ENCODE data around the gene PCID2.
"Not testable (repeated sequence)": the region's sequence is repeated elsewhere in the genome, so short reads cannot be mapped to it uniquely, and the experiment has no call there.

The PCID2 gene

DNA sequence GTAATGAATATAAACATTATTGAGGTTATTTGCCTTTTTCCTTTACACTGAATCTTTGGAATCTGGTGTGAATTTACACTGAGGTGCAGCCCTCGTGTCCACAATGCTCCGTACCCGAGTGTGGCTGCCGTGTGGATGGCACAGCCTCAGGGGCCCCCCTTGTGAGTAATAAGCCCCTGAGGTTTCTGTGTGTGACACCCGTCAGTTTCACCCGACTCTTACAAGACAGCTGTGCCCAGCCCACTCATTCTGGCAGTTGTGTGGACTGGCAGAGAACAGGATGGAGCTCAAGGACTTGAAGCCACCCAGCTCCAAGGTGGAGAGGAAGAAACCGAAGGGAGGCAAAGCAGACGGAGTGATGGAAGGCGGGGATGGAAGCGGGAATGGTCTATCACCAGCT, 42.2 kb downstream of the PCID2 start:
- DNase-seq (ENCODE audit: low spot score), result no peak

DNA sequence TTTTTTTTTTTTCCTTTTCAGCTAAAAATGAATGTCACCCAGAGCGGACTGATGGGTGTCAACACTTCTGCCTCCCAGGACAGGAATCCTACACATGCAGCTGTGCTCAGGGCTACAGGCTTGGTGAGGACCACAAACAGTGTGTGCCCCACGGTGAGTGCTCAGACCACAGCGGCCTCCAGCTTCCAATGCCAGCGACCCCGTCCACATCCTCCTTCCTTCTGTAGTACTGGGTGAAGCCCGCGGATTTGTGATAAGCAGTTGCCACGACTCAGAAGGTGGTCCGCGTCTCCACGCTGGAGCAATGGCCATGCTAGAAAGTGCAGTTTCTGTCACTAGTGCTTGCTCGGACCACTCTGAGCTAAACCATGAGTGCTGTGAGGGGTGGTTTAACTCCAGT, 44.0 kb downstream of the PCID2 start:
- DNase-seq (ENCODE audit: low spot score), result no peak

DNA sequence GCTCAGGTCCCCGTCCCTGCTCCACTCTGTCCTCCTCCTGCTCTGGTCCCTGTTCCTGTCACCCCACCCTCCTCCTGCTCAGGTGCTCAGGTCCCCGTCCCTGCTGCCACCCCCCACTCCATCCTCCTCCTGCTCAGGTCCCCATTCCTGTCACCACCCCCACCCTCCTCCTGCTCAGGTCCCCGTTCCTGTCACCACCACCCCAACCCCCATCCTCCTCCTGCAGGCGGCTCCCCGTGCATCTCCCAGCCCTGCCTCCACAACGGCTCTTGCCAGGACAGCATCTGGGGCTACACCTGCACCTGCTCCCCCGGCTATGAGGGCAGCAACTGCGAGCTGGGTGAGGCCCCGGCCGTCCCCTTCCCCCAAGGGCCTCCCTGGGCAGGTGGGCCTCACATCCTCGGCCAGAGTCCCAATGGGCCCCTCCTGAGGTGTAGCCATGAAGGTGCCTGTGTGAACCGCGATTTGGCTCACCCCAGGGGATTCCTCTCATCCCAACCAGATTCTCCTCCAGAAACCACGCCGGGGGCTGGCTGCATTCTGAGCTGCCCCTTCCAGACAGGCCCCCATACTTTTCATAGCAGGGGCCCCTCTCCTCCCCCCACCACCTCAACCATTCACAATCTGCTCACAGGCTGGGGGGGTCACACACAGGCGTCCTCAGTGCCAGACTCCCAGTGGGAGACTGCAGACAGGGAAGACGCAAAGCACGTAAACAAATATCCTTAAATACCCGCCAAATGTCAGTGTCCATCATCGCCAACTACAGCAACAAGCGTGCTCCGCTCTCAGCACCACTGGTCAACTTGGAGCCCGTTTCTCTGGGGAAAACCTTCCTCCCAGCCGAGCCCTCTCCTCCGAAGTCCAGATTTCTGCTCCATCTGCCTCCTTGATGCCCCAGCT, 45.4 kb downstream of the PCID2 start:
- no peak for DNase-seq (ENCODE audit: low spot score)

DNA sequence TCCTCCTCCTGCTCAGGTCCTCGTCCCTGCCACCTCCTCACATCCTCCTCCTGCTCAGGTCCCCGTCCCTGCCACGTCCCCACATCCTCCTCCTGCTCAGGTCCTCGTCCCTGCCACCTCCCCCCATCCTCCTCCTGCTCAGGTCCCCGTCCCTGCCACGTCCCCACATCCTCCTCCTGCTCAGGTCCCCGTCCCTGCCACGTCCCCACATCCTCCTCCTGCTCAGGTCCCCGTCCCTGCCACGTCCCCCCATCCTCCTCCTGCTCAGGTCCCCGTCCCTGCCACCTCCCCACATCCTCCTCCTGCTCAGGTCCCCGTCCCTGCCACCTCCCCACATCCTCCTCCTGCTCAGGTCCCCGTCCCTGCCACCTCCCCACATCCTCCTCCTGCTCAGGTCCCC, 46.5 kb downstream of the PCID2 start:
- DNase-seq (ENCODE audit: low spot score), result not testable (repeated sequence)

DNA sequence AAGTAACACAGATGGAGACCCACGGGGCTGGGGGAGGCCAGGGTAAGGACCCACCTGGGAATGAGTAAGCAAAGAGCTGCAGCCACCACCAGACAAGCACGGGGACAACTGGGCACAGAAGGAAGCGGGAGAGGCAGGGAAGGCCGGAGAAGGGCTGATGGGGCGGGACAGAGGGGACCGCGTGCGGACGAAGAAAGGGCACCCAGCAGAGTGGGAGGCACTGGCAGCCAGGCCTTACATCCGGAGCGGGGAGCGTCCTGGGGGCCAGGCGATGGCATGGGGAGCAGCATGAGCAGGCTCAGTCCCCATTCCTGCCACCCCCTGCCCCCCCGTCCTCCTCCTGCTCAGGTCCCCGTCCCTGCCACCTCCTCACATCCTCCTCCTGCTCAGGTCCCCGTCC, 47.0 kb downstream of the PCID2 start:
- no peak for DNase-seq (ENCODE audit: low spot score)

DNA sequence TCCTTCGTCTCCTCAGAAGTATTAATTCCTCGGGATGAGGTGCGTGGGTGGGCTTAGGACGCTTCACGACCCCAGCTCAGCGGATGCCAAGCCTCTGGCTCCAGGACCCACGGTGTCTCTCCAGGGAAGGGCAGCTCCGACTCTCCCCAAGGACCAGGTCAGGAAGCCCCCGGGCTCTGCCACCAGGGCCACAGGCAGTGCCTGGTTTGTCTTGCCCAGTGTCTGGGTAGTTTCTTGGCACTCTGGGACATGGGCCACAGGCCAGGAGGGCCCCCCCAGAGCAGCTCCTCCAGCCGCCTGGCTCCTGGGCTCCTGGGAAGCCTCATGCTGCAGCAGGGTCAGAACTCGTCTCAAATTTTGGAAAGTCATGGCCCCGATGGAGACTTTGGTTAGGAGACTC, 47.5 kb downstream of the PCID2 start:
- DNase-seq (ENCODE audit: low spot score), result no peak

DNA sequence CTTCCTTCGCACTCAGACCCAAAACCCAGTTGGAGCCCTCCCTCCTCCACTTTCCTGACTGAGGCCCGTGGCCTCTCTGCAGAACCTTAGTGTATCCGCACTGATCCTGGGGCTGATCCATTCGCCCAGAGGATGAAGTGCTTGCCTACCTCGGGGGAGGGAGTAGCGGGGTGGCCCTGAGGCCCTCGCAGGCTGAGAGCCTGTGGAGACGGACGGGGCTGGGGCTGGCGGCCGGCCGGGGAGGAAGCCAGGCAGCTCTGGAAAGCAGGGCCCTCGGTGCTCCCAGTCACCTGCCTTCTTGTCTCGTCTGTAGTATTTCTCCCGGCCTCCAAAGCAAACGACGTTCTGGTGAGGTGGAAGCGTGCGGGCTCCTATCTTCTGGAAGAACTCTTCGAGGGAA, 48.8 kb downstream of the PCID2 start:
- DNase-seq (ENCODE audit: low spot score), result no peak

DNA sequence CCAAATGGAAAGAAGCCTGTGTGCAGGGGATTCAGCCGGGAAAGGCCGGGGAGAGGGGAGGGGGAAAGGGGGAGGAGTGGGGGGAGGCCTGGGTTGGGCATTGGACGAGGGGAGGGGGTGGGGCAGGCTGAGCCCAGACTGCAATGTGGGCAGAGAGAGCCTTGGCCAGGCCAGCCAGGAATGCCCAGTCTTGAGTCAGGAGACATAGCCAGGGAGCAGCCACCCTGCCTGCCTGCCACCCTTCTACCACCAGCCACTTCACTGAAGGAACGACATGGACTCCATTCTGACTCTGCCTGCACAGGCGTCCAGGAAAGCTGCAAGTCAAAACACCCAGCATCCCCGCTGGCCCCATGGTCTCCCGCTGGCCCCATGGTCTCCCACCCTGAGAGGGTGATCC, 49.5 kb downstream of the PCID2 start:
- DNase-seq (ENCODE audit: low spot score), result no peak

DNA sequence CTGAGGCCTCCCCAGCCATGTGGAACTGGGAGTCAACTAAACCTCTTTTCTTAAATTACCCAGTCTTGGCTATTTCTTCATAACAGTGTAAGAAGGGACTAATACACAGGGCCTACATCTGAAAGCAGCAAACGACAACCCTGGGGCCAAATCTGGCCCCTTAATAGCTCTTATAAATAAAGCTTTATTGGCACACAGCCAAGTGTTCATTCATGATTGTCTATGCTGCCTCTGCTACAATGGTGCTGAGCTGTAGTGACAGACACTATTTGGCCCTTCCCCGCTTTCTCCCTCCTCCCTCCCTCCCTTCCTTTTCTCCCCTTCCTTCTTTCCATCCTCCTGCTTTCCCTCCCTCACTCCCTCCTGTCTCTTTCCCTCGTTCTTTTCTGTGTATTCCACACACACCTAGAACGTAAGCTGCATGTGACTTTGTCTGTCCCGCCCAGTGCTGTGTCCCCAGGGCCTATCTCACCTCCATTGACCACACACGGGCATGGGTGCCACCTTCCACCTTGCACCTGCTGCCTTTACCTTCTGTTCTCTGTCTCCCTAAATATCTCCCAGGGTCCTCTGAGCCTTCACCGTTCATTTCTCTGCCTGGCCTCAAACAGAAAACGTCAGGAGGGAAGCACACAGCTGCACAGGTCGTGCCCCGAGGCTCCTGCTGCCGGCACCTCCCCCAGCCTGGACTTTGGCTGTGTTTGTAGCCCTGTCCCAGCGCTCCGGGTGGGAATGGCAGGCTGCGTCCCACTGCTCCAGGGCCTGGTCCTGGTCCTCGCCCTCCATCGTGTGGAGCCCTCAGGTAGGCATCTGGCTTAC, 50.3 kb downstream of the PCID2 start, which contains the start of gene PROZ:
Gene PROZ (plus strand): TSS at position 720 of the 819 bp plus-strand sequence. CDS start 13 bp downstream, at position 733.
- DNase-seq (ENCODE audit: low spot score), result no peak

DNA sequence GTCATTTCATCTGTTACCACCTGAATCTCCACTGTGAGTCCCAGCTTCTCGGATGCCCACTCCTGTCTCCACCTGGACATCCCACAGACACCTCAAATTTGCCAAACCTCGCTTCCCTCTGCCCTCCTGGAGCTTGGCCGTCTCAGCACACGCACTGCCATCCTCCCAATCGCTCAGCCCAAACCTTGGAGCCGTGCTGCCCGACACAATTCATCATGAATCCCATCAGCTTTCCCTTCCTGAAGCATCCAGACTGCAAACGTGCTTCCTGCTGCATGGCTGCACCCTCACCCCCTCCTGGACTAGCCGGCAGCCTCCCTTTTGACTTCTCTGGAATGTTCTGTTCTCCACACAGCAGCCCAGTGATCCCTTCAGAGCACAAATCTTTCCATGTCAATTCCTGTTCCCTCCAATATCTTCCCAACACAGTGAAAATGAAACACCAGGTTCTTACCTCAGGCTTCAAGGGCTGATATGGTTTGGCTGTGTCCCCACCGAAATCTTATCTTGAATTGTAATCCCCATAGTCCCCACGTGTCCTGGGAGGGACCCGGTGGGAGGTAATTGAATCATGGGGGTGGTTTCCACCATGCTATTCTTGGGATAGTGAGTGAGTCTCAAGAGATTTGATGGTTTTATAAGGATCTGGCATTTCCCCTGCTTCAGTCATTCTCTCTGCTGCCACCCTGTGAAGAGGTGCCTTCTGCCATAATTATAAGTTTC, 51.1 kb downstream of the PCID2 start:
- DNase-seq (ENCODE audit: low spot score), result no peak

DNA sequence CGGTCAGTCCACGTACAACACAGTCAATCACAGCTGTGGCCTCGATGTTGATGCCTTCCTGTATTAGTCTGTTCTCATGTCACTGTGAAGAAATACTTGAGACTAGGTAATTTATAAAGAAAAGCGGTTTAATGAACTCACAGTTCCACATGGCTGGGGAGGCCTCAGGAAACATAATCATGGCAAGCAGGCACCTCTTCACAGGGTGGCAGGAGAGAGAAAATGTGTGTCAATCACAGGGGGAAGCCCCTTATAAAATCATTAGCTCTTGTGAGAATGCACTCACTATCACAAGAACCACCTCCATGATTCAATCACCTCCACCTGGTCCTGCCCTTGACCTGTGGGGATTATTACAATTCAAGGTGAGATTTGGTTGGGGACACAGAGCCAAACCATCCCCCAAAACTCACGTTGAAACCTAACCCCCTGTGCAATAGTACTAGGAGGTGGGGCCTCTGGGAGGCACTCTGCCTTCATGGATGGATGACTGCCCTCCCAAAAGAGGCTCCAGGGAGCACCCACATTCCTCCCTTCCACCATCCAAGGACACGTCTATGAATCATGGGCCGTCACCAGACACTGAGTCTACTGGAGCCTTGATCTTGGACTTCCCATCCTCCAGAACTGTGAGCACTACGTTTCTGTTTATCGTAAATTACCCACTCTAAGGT, 52.4 kb downstream of the PCID2 start:
- DNase-seq (ENCODE audit: low spot score), result peak; percentile 17

DNA sequence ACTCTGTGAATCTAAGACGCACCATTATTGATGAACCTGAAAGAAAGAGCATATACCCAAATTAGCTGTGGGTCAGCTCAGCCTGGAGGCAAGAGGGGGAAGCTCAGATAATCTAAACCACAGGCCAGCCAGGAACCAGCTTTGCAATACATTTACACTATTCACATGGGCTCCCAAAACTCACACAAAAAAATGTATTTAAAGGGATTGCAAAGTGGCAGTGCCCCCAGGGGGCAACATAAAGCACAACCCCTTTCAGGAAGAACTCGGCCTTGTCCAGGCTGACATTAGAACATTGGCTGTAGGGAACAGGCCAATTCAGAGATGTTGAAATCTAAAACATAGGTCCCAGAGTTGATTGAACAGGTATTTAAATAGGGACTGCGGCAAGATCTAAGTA, 53.3 kb downstream of the PCID2 start:
- DNase-seq (ENCODE audit: low spot score), result no peak

DNA sequence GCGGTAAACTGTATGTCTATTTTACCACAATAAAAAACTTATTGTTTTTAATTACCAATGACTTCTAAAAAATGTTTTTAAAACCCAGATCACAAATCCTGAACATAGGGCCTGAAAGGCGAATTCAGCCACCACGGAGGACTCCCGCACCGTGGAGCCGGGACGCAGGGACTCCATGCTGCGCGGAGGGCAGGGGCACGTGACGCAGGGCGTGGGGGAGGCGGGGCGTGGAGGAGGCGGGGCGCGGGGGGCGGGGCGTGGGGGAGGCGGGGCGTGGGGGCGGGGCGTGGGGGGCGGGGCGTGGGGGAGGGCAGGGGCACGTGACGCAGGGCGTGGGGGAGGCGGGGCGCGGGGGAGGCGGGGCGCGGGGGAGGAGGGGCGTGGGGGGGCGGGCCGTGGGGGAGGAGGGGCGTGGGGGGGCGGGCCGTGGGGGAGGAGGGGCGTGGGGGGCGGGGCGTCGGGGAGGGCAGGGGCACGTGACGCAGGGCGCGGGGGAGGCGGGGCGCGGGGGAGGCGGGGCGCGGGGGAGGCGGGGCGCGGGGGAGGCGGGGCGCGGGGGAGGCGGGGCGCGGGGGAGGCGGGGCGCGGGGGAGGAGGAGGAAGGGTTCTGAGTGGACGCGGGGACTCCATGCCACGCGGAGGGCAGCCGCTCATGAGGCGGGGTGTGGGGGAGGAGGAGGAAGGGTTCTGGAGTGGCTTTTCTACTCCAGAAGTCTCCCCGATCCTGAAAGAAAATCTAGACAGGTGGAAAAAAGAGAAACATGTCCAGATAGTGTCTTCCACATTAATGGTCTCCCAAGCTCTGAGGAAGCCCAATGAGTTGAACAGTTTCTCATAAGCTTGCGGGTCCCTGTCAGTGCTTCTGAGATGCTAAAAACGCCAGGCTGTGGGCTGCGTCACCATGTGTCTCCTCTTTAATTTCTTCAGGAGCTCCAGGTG, 54.4 kb downstream of the PCID2 start:
- DNase-seq (ENCODE audit: low spot score), result peak; percentile 66

DNA sequence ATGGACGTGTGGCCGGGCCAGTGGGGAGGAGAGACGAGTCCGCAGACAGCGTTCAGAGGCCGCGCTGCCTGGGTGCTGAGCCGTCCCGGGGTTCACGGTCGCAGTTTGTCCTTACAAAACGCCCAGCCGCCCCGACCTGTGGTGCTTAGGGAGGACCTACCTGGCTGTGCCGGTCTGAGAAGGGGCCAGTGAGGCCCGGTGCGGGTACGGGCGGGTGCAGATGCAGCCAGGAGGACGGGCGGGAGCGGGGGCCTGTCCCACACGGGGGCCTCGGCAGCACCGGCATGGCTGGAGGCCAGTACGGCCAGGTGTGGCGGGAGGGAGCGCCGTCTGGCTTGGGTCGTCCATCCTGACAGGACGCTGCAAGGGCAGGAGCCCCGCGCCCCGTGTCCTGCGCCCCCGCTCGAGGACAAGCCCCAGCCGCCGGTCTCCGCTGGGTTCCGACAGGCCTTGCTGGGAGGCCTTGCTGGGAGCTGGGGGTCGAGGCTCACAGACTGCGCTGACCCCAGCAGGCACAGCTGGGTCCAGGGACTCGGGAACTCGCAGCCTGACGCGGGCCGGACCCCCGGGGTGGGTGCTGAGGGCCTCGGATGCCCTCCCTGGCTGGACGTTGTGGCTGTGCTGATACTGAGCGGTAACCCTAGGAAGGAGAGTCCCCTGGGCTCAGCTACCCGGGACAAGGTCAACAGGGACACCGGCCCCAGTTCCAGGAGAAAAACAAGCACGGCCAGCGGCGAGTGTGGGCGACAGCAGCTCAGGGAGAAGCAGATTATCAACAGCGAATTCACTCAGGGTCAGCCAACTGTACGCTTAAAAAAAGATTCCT, 55.3 kb downstream of the PCID2 start:
- peak; percentile 25 for DNase-seq (ENCODE audit: low spot score)

DNA sequence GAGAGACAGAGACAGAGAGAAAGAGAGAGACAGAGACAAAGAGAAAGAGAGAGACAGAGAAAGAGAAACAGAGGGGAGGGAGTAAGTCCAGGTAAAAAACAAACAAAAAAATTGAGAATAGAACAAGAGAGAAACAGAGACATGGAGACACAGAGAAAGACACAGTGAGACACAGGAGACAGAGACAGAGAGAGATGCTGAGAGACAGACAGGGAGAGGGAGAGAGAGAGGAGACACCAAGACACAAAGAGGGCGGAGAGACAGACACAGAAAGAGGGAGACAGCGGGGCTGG, 55.8 kb downstream of the PCID2 start:
- no peak for DNase-seq (ENCODE audit: low spot score)

DNA sequence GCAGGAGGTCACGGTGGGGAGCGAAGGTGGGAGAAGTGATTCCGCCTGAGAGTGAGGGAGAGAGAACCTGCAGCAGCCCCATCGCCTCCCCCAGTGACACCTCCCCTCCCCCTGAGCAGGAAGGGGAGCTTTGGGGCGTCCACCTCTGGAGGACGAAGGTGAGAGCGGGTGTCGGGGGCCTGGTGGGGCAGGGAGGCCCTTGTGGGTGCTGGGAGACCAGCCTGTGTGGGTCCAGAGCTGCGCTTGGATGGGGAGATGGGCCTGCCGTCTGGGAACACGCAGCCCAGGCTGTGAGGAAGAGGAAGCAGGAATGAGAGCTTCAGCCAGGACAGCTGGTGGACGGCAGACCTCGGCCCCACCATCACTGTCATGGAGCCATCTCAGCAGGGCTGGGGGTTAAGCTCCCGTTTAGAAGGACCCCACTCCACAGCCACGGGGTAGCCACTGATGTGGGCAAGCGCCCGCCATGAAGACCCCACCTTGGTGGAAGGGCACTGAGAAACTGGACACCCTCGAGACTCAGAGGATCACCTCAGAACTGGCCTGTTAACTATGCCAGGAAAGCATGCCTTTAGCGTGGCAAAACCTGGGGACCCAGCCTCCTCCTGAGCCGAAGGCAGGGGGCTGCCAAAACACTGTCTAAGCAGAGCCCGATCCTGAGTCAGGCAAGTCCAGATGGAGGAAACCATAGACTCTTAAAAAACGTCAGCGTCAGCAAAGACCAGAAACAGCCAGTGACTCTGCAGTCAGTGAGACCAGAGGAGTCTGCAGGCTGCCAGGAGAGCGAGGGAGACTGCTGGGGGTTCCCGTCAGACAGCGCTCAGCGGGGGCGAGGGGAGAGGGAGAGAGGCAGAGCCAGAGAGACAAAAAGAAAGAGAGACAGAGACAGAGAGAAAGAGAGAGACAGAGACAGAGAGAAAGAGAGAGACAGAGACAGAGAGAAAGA, 56.5 kb downstream of the PCID2 start:
- DNase-seq (ENCODE audit: low spot score), result peak; percentile 30

DNA sequence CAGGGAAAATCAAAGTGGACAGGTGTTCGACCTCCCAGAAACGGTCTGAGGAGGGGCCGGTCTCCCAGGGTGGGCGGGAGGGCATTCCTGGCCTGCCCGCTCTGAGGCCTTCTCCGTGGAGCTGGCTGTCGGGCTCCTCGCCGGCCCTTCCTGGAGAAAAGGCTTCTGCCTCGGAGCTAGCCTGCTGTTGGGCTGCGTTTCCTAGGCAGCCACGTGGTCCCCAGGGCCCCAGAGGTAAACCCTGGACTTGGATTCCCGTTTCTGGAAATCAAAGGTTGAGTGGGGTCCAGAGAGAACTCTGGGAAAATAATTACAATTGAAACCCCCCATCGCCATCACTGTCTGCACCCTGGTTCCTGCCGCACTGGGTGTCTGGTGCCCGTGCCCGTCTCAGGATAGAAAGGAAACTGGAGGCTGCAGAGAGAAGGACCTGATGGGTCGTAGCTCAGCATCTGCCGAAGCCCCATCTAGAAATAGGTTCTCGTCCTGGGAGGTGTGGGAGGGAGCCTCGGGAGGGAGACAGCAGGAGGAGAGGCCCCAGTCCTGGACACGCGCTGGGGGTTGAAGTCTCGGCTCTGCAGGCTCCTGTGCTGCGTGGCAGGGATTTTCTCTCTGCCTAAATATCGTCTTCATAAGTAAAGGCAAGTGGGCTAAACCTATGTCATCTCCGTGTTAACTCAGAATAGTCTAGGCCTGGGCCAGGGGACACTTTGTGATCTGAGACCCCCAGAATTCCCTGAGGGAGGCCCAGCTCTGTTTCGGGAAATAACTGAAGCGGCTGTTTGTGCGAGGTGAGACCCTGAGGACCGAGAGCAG, 57.7 kb downstream of the PCID2 start:
- no peak for DNase-seq (ENCODE audit: low spot score)

Data from kidney tubule cell (primary cell).